ENCODE data around the gene PRDM2. TPM values are rescaled to one million over a fixed set of nuclear protein-coding genes. Genes with fewer than 3 reads are reported as not detected.

PRDM2 gene
- total RNA-seq, 2 donors from 2014 or later: 29.3 to 30.0 TPM

GRCh38 chr1:13735168-13735930, 35.4 kb downstream of the PRDM2 start:
- Histone ChIP-seq H3K27ac (no peak overlapping the region), H3K9me3 (no peaks in the 10 kb centered on the region), H3K27me3 (no peaks in the 10 kb centered on the region), H3K4me3 (no peak overlapping the region), H3K9ac (ENCODE audit: low read depth in 2 of 2, low read length in 2 of 2) (no peak overlapping the region), H3K4me1 (no peaks in the 10 kb centered on the region), H3K36me3 (no peaks in the 10 kb centered on the region)
- intact Hi-C loops (cut with DNase I): no loop called here
- DNase-seq: no peak
- TF ChIP-seq, protein P1, sequence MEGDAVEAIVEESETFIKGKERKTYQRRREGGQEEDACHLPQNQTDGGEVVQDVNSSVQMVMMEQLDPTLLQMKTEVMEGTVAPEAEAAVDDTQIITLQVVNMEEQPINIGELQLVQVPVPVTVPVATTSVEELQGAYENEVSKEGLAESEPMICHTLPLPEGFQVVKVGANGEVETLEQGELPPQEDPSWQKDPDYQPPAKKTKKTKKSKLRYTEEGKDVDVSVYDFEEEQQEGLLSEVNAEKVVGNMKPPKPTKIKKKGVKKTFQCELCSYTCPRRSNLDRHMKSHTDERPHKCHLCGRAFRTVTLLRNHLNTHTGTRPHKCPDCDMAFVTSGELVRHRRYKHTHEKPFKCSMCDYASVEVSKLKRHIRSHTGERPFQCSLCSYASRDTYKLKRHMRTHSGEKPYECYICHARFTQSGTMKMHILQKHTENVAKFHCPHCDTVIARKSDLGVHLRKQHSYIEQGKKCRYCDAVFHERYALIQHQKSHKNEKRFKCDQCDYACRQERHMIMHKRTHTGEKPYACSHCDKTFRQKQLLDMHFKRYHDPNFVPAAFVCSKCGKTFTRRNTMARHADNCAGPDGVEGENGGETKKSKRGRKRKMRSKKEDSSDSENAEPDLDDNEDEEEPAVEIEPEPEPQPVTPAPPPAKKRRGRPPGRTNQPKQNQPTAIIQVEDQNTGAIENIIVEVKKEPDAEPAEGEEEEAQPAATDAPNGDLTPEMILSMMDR (IDR thresholded peaks at IDR 0.05): no peak

GRCh38 chr1:13737398-13737797, 37.4 kb downstream of the PRDM2 start:
- H3K4me3 ChIP-seq: no peak overlapping the region
- no peak overlapping the region for H3K9ac ChIP-seq (ENCODE audit: low read depth in 2 of 2, low read length in 2 of 2)
- DNase-seq: no peak
- no peak overlapping the region for H3K27ac ChIP-seq
- H3K4me1 ChIP-seq: no peaks in the 10 kb centered on the region
- H3K9me3 ChIP-seq: no peaks in the 10 kb centered on the region
- no peaks in the 10 kb centered on the region for H3K27me3 ChIP-seq
- TF ChIP-seq, protein P1 (IDR thresholded peaks at IDR 0.05): no peak
- intact Hi-C loops (cut with DNase I): no loop called here
- H3K36me3 ChIP-seq: no peaks in the 10 kb centered on the region

GRCh38 chr1:13746342-13746741, 46.4 kb downstream of the PRDM2 start:
- intact Hi-C loops (cut with DNase I): loop anchor here (10.0 kb wide), 1 partner anchor 48 kb away; no protein-coding TSS in a partner anchor
- no peak overlapping the region for H3K4me3 ChIP-seq
- no peaks in the 10 kb centered on the region for H3K36me3 ChIP-seq
- H3K9ac ChIP-seq (ENCODE audit: low read depth in 2 of 2, low read length in 2 of 2): no peak overlapping the region
- no peak overlapping the region for H3K27ac ChIP-seq
- DNase-seq: no peak
- H3K9me3 ChIP-seq: no peaks in the 10 kb centered on the region
- H3K27me3 ChIP-seq: no peaks in the 10 kb centered on the region
- peaks cover 9% of the 10 kb centered on the region for H3K4me1 ChIP-seq
- TF ChIP-seq, protein P1 (IDR thresholded peaks at IDR 0.05): no peak

GRCh38 chr1:13748610-13749505, 48.9 kb downstream of the PRDM2 start:
- TF ChIP-seq, protein P1 (IDR thresholded peaks at IDR 0.05): no peak
- Histone ChIP-seq H3K4me1 (peaks cover 11% of the 10 kb centered on the region), H3K9me3 (no peaks in the 10 kb centered on the region), H3K36me3 (no peaks in the 10 kb centered on the region), H3K27ac (peak overlapping the region; percentile 97), H3K27me3 (no peaks in the 10 kb centered on the region), H3K9ac (ENCODE audit: low read depth in 2 of 2, low read length in 2 of 2) (peak overlapping the region; percentile 31 to 84), H3K4me3 (peak overlapping the region; percentile 86)
- peak; percentile 98 for DNase-seq
- intact Hi-C loops (cut with DNase I): loop anchor here (10.0 kb wide), 1 partner anchor 46 kb away; no protein-coding TSS in a partner anchor

- H3K36me3 ChIP-seq: no peaks in the 10 kb centered on the region
- DNase-seq: no peak
- TF ChIP-seq, protein P1 (IDR thresholded peaks at IDR 0.05): no peak
- peak overlapping the region; percentile 86 for H3K4me3 ChIP-seq
- peaks cover 11% of the 10 kb centered on the region for H3K4me1 ChIP-seq
- intact Hi-C loops (cut with DNase I): loop anchor here (10.0 kb wide), 1 partner anchor 45 kb away; no protein-coding TSS in a partner anchor
- peak overlapping the region; percentile 97 for H3K27ac ChIP-seq
- peak overlapping the region; percentile 68 to 85 for H3K9ac ChIP-seq (ENCODE audit: low read depth in 2 of 2, low read length in 2 of 2)
- no peaks in the 10 kb centered on the region for H3K9me3 ChIP-seq
- no peaks in the 10 kb centered on the region for H3K27me3 ChIP-seq
Measured at GRCh38 chr1:13749543-13750341, 49.8 kb downstream of the PRDM2 start.

All from colonic mucosa (tissue), 4 donors.